ENCODE measurements around the gene KATNBL1.
"Not testable (repeated sequence)": the region's sequence is repeated elsewhere in the genome, so short reads cannot be mapped to it uniquely, and the experiment has no call there.

GRCh38 chr15:34165987-34166573 lies 43.8 kb downstream of the KATNBL1 start:
- TF ChIP-seq, protein P1, sequence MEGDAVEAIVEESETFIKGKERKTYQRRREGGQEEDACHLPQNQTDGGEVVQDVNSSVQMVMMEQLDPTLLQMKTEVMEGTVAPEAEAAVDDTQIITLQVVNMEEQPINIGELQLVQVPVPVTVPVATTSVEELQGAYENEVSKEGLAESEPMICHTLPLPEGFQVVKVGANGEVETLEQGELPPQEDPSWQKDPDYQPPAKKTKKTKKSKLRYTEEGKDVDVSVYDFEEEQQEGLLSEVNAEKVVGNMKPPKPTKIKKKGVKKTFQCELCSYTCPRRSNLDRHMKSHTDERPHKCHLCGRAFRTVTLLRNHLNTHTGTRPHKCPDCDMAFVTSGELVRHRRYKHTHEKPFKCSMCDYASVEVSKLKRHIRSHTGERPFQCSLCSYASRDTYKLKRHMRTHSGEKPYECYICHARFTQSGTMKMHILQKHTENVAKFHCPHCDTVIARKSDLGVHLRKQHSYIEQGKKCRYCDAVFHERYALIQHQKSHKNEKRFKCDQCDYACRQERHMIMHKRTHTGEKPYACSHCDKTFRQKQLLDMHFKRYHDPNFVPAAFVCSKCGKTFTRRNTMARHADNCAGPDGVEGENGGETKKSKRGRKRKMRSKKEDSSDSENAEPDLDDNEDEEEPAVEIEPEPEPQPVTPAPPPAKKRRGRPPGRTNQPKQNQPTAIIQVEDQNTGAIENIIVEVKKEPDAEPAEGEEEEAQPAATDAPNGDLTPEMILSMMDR (IDR thresholded peaks at IDR 0.05; ENCODE audit: low read depth, low read length), result not testable (repeated sequence)
- not testable (repeated sequence) for TF ChIP-seq EZH2phosphoT487 (IDR thresholded peaks at IDR 0.05; ENCODE audit: low read depth)

Data from OCI-LY3 (cell line).